Esophagus (tissue), 2 donors: Measurements from ENCODE around the gene PMEPA1. TPM values are rescaled to one million over a fixed set of nuclear protein-coding genes. Genes with fewer than 3 reads are reported as not detected.

Source experiments
- H3K27ac ChIP-seq, 2 donors: one replicate each; pipeline ENCODE4 v1.5.1; 2013; ENCODE audit warnings: low read depth in 2 of 2, mild to moderate bottlenecking in 2 of 2, inconsistent platforms in 1 of 2, low read length in 1 of 2, moderate library complexity in 1 of 2
- H3K27me3 ChIP-seq, 2 donors: one replicate each; pipeline ENCODE4 v1.6.1; 2013; ENCODE audit warnings: low read length in 2 of 2, control low read depth in 1 of 2, mild to moderate bottlenecking in 1 of 2; ENCODE audit not compliant: insufficient read depth in 2 of 2, control insufficient read depth in 1 of 2
- H3K36me3 ChIP-seq, 2 donors: one replicate each; pipeline ENCODE4 v1.6.1; 2013; ENCODE audit warnings: low read length in 1 of 2; ENCODE audit not compliant: control insufficient read depth in 2 of 2, insufficient read depth in 2 of 2
- H3K4me1 ChIP-seq, 2 donors: one replicate each; pipeline ENCODE4 v1.6.1; 2013; ENCODE audit warnings: low read length in 1 of 2; ENCODE audit not compliant: control insufficient read depth in 2 of 2, insufficient read depth in 2 of 2
- H3K4me3 ChIP-seq, 2 donors: one replicate each; pipeline ENCODE4 v1.5.1; 2013; ENCODE audit warnings: low read length in 2 of 2, mild to moderate bottlenecking in 2 of 2, low read depth in 1 of 2, moderate library complexity in 1 of 2
- H3K9me3 ChIP-seq, 2 donors: one replicate each; pipeline ENCODE4 v1.6.1; 2013; ENCODE audit warnings: mild to moderate bottlenecking in 2 of 2, low read depth in 1 of 2, low read length in 1 of 2, moderate library complexity in 1 of 2; ENCODE audit not compliant: control insufficient read depth in 2 of 2, insufficient read depth in 1 of 2
- WGBS, 2 donors: extraction: QIAGEN DNeasy Blood & Tissue Kit; methylation state at CpG; one replicate each; pipeline ENCODE4 v1.1.7; 2013; 5-methylcytosine and 5-hydroxymethylcytosine counted together
- polyA plus RNA-seq, 2 donors: library from polyadenylated mRNA; stranded (reverse); fragments of 200-250 nt; gene quantifications; one replicate each; pipeline ENCODE4 v1.2.3, GENCODE V29; 2013
- donor health status: healthy with polysubstance abuse.
- donor health status: Bipolar disorder and iron deficiency.

PMEPA1 gene
- polyA plus RNA-seq, 2 donors, result 2.8 to 2.9 TPM

GRCh38 chr20:57600320-57601210 lies 109.2 kb downstream of the PMEPA1 start:
- no peaks in the 10 kb centered on the region for H3K9me3 ChIP-seq
- 76 to 78% methylated on average over 13 of the region's 13 CpGs for WGBS, 2 donors
- H3K27ac ChIP-seq, result no peak overlapping the region

GRCh38 chr20:57598491-57598890 lies 111.3 kb downstream of the PMEPA1 start:
- 77 to 82% methylated on average over 5 of the region's 5 CpGs for WGBS, 2 donors
- no peaks in the 10 kb centered on the region for H3K9me3 ChIP-seq
- no peaks in the 10 kb centered on the region for H3K27me3 ChIP-seq
- H3K27ac ChIP-seq, result no peak overlapping the region
- H3K4me3 ChIP-seq, result no peak overlapping the region
- no peaks in the 10 kb centered on the region for H3K36me3 ChIP-seq
- peaks cover 0 to 1% of the 10 kb centered on the region in 2 donors for H3K4me1 ChIP-seq

More at GRCh38 chr20:57600320-57601210, 109.2 kb downstream of the PMEPA1 start:
- H3K4me1 ChIP-seq, result peaks cover 0 to 1% of the 10 kb centered on the region in 2 donors
- H3K36me3 ChIP-seq, result no peaks in the 10 kb centered on the region
- no peaks in the 10 kb centered on the region for H3K27me3 ChIP-seq
- H3K4me3 ChIP-seq, result no peak overlapping the region

Other genes with a start within 250 kb of the PMEPA1 start
- not detected for gene CTCFL, start 184.9 kb downstream of the PMEPA1 start, polyA plus RNA-seq
- under 1 TPM; 0.12 to 0.25 TPM for gene PCK1, start 148.9 kb downstream of the PMEPA1 start, polyA plus RNA-seq
- under 1 TPM; 0.25 to 0.51 TPM for gene ZBP1, start 89.6 kb downstream of the PMEPA1 start, polyA plus RNA-seq